Measurements from ENCODE around the gene MRGPRF. TPM values are rescaled to one million over a fixed set of nuclear protein-coding genes. Genes with fewer than 3 reads are reported as not detected.

Gene MRGPRF
- total and polyA plus RNA-seq, 2 donors (not counting 1 experiment from before 2014, with no cell fraction given): not detected

DNA sequence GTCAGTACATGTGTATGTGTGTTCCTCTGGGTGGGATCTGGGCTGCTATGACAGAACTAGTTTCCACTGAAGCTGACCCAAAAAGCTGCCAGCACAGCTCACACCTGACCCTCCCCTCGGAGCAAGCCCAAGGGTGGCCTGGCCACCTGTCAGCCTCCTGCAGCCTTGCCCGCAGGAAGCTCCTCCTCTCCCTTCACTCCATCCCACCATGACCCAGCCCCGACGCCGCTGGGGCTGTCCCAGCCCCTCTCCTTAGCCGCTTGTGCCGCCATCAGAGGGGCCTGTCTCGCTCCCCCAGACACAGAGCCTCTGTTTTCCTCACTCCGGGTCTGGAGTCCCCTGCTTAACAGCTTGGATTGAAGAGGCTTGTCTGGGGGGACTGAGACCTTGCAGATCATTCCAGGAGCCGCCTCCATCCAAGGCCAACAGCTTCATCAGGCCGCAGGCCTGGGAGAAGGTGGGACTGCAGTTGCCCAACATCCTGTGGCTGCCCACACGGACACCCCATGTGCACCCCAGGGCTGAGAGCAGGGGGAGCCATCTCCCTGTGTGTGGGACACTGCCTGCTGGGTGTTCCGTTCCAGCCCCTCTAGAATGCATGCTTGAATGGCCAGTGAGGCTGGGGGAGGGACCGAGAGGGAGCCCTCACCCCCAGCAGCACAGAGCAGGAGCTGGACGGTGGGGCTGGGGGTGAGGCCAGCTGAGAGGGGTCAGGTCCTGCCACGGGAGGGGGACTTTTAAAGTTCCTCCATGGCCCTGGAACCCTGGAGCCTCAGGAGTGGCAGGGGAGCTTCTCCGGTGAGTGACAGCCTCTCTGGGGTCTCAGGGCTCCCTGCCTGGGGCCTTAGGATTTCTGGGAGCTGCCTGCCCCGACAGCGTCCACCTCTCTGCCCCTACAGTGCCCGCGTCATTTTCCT, 696 bp downstream of the MRGPRF start:
- Histone ChIP-seq H3K9me3 (ENCODE audit: control extremely low read depth in 1 of 3, control insufficient read depth in 2 of 3, insufficient read depth in 1 of 3, low read length in 2 of 3) (no peaks in the 10 kb centered on the region), H3K4me2 (replicated peaks; ENCODE audit: low read depth, low read length, poor library complexity, severe bottlenecking) (no peak overlapping the region), H3K4me3 (ENCODE audit: control extremely low read depth in 1 of 5, extremely low read depth in 1 of 5, insufficient read depth in 1 of 5, low read depth in 2 of 5, low read length in 4 of 5) (no peak overlapping the region), H3K79me2 (ENCODE audit: control insufficient read depth, insufficient read depth, low read length) (no peaks in the 10 kb centered on the region), H3K36me3 (replicated peaks in 1 of 2; ENCODE audit: control extremely low read depth in 1 of 2, control insufficient read depth in 1 of 2, extremely low read depth in 1 of 2, insufficient read depth in 2 of 2, low read length in 1 of 2) (no peaks in the 10 kb centered on the region), H2AFZ (ENCODE audit: insufficient read depth, low read depth, low read length, poor library complexity, severe bottlenecking) (no peak overlapping the region), H3K4me1 (ENCODE audit: control insufficient read depth in 2 of 2, insufficient read depth in 2 of 2, low read length in 2 of 2) (peaks cover 0 to 3% of the 10 kb centered on the region in 2 donors), H3K27ac (ENCODE audit: low read length in 2 of 2) (no peak overlapping the region), H3K9ac (ENCODE audit: low read length) (no peak overlapping the region), H3K27me3 (replicated peaks in 1 of 4; ENCODE audit: control extremely low read depth in 1 of 4, control insufficient read depth in 3 of 4, insufficient read depth in 4 of 4, low read length in 3 of 4) (peaks cover 0 to 49% (median 13%) of the 10 kb centered on the region in 4 experiments), H4K20me1 (ENCODE audit: control insufficient read depth, insufficient read depth, low read length, poor library complexity, severe bottlenecking) (no peaks in the 10 kb centered on the region)
- intact Hi-C loops (cut with micrococcal nuclease): no loop called here
- ChIA-PET POLR2A (no interaction called here), CTCF (interaction anchor here (1.2 kb wide), 1 partner anchor 76 kb away, joined by 3 read pairs; no protein-coding TSS in a partner anchor)
- DNase-seq (no peak), ATAC-seq (ENCODE audit: low read depth) (no peak)
- H3K4me1 Mint-ChIP-seq: peaks cover 2% of the 10 kb centered on the region
- no peak overlapping the region for H3K4me3 Mint-ChIP-seq
- no peaks in the 10 kb centered on the region for H3K9me3 Mint-ChIP-seq (ENCODE audit: insufficient read depth)
- H3K27me3 Mint-ChIP-seq: peaks cover 39% of the 10 kb centered on the region
- WGBS (ENCODE audit: insufficient coverage): 42% methylated on average over 14 of the region's 21 CpGs
- no peak overlapping the region for H3K27ac Mint-ChIP-seq
- TF ChIP-seq EZH2 (IDR thresholded peaks at IDR 0.05; ENCODE audit: borderline replicate concordance, insufficient read depth, low read depth, low read length, poor library complexity, severe bottlenecking): no peak
- TF ChIP-seq, protein P1, sequence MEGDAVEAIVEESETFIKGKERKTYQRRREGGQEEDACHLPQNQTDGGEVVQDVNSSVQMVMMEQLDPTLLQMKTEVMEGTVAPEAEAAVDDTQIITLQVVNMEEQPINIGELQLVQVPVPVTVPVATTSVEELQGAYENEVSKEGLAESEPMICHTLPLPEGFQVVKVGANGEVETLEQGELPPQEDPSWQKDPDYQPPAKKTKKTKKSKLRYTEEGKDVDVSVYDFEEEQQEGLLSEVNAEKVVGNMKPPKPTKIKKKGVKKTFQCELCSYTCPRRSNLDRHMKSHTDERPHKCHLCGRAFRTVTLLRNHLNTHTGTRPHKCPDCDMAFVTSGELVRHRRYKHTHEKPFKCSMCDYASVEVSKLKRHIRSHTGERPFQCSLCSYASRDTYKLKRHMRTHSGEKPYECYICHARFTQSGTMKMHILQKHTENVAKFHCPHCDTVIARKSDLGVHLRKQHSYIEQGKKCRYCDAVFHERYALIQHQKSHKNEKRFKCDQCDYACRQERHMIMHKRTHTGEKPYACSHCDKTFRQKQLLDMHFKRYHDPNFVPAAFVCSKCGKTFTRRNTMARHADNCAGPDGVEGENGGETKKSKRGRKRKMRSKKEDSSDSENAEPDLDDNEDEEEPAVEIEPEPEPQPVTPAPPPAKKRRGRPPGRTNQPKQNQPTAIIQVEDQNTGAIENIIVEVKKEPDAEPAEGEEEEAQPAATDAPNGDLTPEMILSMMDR (IDR thresholded peaks at IDR 0.05): no peak

DNA sequence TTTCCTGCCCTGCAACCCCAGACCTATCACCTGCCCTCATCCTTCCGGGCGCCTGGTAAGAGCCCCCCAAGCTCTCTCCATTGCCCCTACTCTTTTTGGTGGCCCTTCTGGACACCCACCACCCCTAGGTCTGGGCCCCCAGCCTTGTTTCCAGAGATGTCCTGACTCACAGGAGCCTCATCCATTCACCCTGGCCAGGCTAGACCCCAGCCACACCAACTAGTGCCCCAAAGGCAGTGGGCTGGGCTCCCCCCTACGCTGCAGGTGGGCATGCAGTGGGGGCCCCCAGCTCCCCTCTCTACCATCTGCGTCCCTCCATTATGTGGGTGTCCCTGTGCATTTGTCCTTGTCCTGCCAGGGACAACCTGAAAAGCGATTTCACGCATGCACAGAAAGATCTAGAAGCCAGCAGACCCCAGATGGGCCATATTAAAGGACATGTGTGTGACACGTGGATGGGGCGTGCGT, 1.4 kb downstream of the MRGPRF start:
- Histone ChIP-seq H3K4me3 (ENCODE audit: control extremely low read depth in 1 of 5, extremely low read depth in 1 of 5, insufficient read depth in 1 of 5, low read depth in 2 of 5, low read length in 4 of 5) (no peak overlapping the region), H4K20me1 (ENCODE audit: control insufficient read depth, insufficient read depth, low read length, poor library complexity, severe bottlenecking) (no peaks in the 10 kb centered on the region), H3K36me3 (replicated peaks in 1 of 2; ENCODE audit: control extremely low read depth in 1 of 2, control insufficient read depth in 1 of 2, extremely low read depth in 1 of 2, insufficient read depth in 2 of 2, low read length in 1 of 2) (no peaks in the 10 kb centered on the region), H3K9ac (ENCODE audit: low read length) (no peak overlapping the region), H3K4me1 (ENCODE audit: control insufficient read depth in 2 of 2, insufficient read depth in 2 of 2, low read length in 2 of 2) (peaks cover 0 to 3% of the 10 kb centered on the region in 2 donors), H3K4me2 (replicated peaks; ENCODE audit: low read depth, low read length, poor library complexity, severe bottlenecking) (no peak overlapping the region), H3K79me2 (ENCODE audit: control insufficient read depth, insufficient read depth, low read length) (no peaks in the 10 kb centered on the region), H3K27me3 (replicated peaks in 1 of 4; ENCODE audit: control extremely low read depth in 1 of 4, control insufficient read depth in 3 of 4, insufficient read depth in 4 of 4, low read length in 3 of 4) (peaks cover 0 to 49% (median 13%) of the 10 kb centered on the region in 4 experiments), H3K27ac (ENCODE audit: low read length in 2 of 2) (no peak overlapping the region), H2AFZ (ENCODE audit: insufficient read depth, low read depth, low read length, poor library complexity, severe bottlenecking) (no peak overlapping the region), H3K9me3 (ENCODE audit: control extremely low read depth in 1 of 3, control insufficient read depth in 2 of 3, insufficient read depth in 1 of 3, low read length in 2 of 3) (no peaks in the 10 kb centered on the region)
- Mint-ChIP-seq H3K4me3 (no peak overlapping the region), H3K27ac (no peak overlapping the region), H3K27me3 (peaks cover 35% of the 10 kb centered on the region), H3K9me3 (ENCODE audit: insufficient read depth) (no peaks in the 10 kb centered on the region), H3K4me1 (peaks cover 2% of the 10 kb centered on the region)
- DNase-seq: no peak
- intact Hi-C loops (cut with micrococcal nuclease): loop anchor here (2.0 kb wide), 1 partner anchor 77 kb away; no protein-coding TSS in a partner anchor
- WGBS (ENCODE audit: insufficient coverage): 79% methylated on average over 9 of the region's 9 CpGs
- POLR2A ChIA-PET: no interaction called here
- TF ChIP-seq EZH2 (IDR thresholded peaks at IDR 0.05; ENCODE audit: borderline replicate concordance, insufficient read depth, low read depth, low read length, poor library complexity, severe bottlenecking): no peak
- TF ChIP-seq, protein P1 (IDR thresholded peaks at IDR 0.05): no peak
- no peak for ATAC-seq (ENCODE audit: low read depth)
- CTCF ChIA-PET: interaction anchor here (1.2 kb wide), 1 partner anchor 76 kb away, joined by 3 read pairs; no protein-coding TSS in a partner anchor

Data from B cell (primary cell).